GM10847 (cell line): ENCODE data around the gene KLRF1.

ENCODE experiments used
- POLR2A ChIP-seq: IDR thresholded peaks from 2 replicates; pipeline ENCODE4 v1.6.1; 2011; ENCODE audit not compliant: insufficient read length; ENCODE audit errors: extremely low read depth

Gene KLRF1, protein sequence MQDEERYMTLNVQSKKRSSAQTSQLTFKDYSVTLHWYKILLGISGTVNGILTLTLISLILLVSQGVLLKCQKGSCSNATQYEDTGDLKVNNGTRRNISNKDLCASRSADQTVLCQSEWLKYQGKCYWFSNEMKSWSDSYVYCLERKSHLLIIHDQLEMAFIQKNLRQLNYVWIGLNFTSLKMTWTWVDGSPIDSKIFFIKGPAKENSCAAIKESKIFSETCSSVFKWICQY

GRCh38 chr12:9827209-9827888 is at the start of gene KLRF1:
Gene KLRF1, plus strand, starts transcription at chr12:9827481. Its CDS starts 64 bp downstream, at chr12:9827545.
- no peak for TF ChIP-seq POLR2A

DNA sequence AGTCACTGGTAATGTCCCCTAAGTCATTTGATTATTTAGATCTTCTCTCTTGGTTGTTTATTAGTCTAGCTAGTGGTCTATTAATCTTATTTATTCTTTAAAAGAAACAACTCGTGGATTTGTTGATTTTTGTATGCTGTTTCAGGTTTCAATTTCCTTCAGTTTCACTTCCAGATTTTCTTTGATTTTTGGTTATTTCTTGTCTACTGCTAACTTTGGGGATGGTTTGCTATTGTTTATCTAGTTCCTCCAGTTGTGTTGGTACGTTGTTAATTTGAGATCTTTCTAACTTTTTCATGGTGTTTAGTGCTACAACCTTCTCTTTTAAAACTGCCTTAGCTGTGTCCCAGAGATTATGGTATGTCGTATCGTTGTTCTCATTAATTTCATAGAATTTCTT is 48.1 kb upstream of the KLRF1 start:
- TF ChIP-seq POLR2A, result no peak

- TF ChIP-seq POLR2A, result no peak
These were observed 45.9 kb upstream of the KLRF1 start for GRCh38 chr12:9781360-9781759.

GRCh38 chr12:9782547-9783382 is 44.5 kb upstream of the KLRF1 start:
- no peak for TF ChIP-seq POLR2A

DNA sequence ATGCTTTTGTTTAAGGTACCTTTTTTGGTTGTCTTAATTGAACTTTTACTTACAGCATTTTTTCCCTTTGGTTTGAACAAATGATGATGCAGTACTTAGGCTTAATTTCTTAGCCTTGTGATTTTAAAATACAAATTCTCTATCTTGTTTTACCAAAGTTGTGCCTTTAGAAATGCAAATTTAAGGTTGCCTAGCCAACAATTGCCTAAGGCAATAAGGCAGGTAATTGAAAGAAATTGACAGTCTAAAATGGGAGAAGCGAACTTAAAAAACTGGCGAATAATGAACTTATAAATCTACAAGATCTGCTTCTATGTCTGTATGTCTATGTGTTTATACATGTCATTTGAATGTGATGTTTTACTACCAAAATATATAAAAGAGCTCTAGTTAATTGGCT is 43.0 kb upstream of the KLRF1 start:
- TF ChIP-seq POLR2A, result no peak

DNA sequence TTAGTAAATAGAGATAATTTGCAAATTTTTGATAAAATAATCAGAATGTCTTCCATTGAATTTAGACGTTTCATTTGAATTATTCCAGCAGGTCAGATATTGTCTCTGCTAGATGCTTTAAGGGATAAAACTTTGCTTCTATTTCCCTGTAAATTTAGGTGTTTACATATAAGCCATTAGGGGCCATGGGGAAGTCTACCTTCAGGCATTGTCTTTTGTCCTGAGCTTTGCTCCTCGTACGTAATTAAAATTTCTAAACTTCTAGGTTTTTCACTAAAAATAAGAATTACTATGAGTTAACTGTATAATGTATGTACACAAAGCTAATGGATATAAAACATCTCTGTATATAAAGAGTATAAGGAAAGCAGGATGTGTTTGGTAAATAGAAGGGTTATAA is 42.5 kb upstream of the KLRF1 start:
- TF ChIP-seq POLR2A, result no peak

- TF ChIP-seq POLR2A, result no peak
These were observed 40.3 kb upstream of the KLRF1 start for GRCh38 chr12:9786726-9787717.

DNA sequence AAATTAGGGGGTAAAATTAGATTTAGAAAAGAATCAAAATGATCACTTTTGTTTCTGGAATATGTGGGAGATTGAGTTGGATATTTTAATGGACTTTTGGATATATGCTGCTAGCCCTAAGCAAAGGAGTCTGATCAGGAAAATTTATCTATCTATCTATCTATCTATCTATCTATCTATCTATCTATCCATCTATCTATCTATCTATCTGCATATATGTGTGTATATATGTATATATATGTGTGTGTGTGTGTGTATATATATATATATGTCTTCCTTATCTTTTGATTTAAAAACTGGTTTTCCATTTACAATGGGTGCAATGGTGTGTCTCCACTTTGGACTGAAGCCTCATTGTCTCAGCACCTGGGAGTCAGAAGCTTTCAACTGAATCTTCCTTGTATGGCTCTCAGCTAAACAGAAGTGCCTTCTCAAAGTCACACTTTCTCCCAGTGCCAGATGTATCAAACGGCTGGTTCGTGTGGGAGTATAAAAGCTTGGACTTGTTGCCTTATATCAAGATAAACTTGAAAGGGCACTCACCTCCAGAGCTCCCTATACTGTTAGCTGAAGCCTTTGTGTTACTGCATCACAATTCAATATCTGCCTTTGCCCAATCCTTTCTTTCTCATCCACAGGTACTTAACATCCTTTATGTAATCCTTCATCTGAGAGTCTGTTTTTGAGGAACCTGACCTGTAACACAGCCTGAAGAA is 34.9 kb upstream of the KLRF1 start:
- no peak for TF ChIP-seq POLR2A

GRCh38 chr12:9792961-9793617 is 34.2 kb upstream of the KLRF1 start:
- no peak for TF ChIP-seq POLR2A

DNA sequence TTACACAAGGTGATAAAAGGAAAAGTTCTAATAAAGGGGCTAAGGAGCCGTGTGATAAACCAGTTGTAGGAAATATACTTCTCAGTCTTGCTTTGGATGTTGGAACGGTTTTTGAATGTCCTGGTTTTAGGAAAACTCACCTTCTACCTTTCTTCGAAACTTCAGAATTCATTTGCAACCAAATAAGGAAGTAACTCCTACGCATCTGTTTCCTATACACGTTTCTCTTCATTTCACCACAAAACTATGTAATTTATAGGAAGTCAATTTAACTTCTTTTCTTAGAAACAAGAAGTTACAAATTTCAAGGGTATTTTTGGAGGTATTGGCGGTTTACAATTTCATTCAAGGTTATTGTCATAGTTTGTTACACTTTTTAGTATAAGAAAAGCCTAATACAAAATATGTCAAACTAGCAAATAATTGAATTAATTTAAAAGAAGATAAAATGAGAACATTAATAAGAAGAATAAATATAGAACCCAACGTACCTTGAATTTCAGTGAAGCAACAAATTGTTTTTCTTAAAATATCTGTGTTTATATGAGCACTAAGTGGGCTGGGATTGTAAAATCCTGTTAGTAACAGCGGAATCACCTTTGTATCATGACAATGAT is 33.4 kb upstream of the KLRF1 start:
- no peak for TF ChIP-seq POLR2A

- no peak for TF ChIP-seq POLR2A
These were observed 32.7 kb upstream of the KLRF1 start for GRCh38 chr12:9794484-9795093.

DNA sequence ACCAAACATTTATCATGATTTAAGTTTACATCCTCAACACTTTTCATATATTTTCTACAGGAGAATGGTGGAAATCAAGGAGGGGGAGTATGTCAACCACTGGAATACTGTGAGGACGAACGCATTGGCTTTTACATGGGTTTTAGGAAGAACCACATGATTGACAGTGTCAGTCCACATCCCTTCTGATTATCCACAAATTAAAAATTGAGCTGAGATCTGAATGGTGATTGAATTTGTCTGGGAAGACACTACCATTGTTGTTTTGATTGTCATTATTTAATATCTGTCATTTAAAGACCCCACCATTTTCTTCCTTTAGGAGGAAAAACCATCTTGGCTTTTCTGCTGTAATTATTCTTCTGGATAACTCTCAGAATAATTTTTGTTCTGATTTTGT is 31.3 kb upstream of the KLRF1 start:
- no peak for TF ChIP-seq POLR2A

- no peak for TF ChIP-seq POLR2A
These were observed 30.9 kb upstream of the KLRF1 start for GRCh38 chr12:9796346-9796745.

DNA sequence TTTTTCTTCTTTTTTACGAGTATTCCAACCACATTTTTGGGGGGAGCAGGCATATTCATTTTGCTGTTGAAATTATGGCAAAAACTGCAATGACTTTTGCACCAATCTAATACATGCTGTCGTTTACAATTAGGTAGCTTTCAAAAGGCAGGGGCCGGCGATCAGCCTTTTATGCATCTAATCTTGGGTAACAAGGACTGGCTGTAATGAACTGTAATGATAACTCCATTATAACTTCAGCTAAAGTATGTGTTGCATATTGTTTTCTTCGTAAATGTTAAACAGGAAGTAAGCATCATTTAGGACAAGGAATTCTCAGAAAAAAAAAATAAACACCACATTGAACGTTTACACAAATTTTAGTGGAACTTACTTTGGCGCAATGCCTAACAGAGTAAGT is 30.3 kb upstream of the KLRF1 start:
- TF ChIP-seq POLR2A, result no peak
